Pancreas (tissue), 10 donors: ENCODE data around the gene SLC6A13. TPM values are rescaled to one million over a fixed set of nuclear protein-coding genes. Genes with fewer than 3 reads are reported as not detected.

ENCODE experiments used
- ATAC-seq, 4 donors: fragments of 200-7000 bp; cut with Tn5 transposase; one replicate each; pipeline versions ENCODE4 v1.8.0 to v1.9.1; 2020; ENCODE audit warnings: mild to moderate bottlenecking in 4 of 4, moderate library complexity in 4 of 4
- DNase-seq, 6 donors: peaks; one replicate each; pipeline ENCODE4 v3.0.0-alpha.2; 2020
- FAIRE-seq: peaks from 2 replicates; lab custom pipeline; 2012; peaks lifted over from hg19 to GRCh38; lab: Jason Lieb, UNC
- H3K27ac ChIP-seq, 4 donors: fragments of 200-600 bp; sonication (generic); 1 replicate in 3 of 4; 2 replicates in 1 of 4; pipeline versions ENCODE4 v1.5.0 to v1.8.0; 2020
- H3K27me3 ChIP-seq, 4 donors: fragments of 200-600 bp; one replicate each; pipeline ENCODE4 v1.8.0; 2021
- H3K36me3 ChIP-seq, 3 donors: fragments of 200-600 bp; sonication (generic) in 1 of 3; one replicate each; pipeline versions ENCODE4 v1.5.0 to v1.8.0; 2020 to 2021
- H3K4me1 ChIP-seq, 3 donors: fragments of 200-600 bp; one replicate each; pipeline ENCODE4 v1.8.0; 2021
- H3K4me3 ChIP-seq, 4 donors: fragments of 200-600 bp; sonication (generic) in 2 of 4; one replicate each; pipeline versions ENCODE4 v1.5.0 to v1.8.0; 2020 to 2021
- H3K9me3 ChIP-seq, 4 donors: fragments of 200-600 bp; one replicate each; pipeline ENCODE4 v1.8.0; 2021
- WGBS, 2 donors: extraction: QIAGEN DNeasy Blood & Tissue Kit; methylation state at CpG; one replicate each; pipeline ENCODE4 v1.1.7; 2013; 5-methylcytosine and 5-hydroxymethylcytosine counted together
- intact Hi-C, 3 donors: fragments of 100-400 bp; cut with DNase I; formaldehyde crosslinking; loops; one replicate each; pipeline versions ENCODE4 v1.11.1 to v1.14.2; 2022
- polyA plus RNA-seq, 2 donors: library from polyadenylated mRNA; stranded (reverse); fragments of 200-250 nt; gene quantifications; one replicate each; pipeline ENCODE4 v1.2.3, GENCODE V29; 2013
- total RNA-seq, 6 donors: library from RNA; stranded (reverse); fragmentation: NEBNext Ultra II Directional in 4 of 6; extraction: Animal tissue kit (Norgen Biotek cat#: 25700) in 4 of 6; gene quantifications; one replicate each; pipeline versions ENCODE4 v1.2.1 to v1.2.4, GENCODE V29; 2021 to 2023
- TF ChIP-seq, protein P1 (sequence below), 4 donors: fragments of 200-600 bp; sonication (generic) in 3 of 4; IDR thresholded peaks; one replicate each; pipeline versions ENCODE4 v1.5.0 to v1.8.0; 2021; ENCODE audit warnings: antibody characterized with exemption in 4 of 4
- donor health status: healthy with polysubstance abuse.
- donor health status: DM: no; HTN: no; CAD: no; lungs with moderate emphysema.
- donor health status: DM: no; HTN: no; CAD: no.
- donor health status: control.
- donor health status: control.
- donor health status: Bipolar disorder and iron deficiency.
- donor health status: DM: yes; HTN: yes; CAD: no.
- donor health status: DM: no; HTN: no; CAD: no.
- donor health status: DM: no; HTN: no; CAD: no.
- donor health status: DM: yes; HTN: yes; CAD: no.

Gene SLC6A13
- total and polyA plus RNA-seq, 8 donors: 0.23 to 0.35 (median 0.29) TPM; not detected in 4

DNA sequence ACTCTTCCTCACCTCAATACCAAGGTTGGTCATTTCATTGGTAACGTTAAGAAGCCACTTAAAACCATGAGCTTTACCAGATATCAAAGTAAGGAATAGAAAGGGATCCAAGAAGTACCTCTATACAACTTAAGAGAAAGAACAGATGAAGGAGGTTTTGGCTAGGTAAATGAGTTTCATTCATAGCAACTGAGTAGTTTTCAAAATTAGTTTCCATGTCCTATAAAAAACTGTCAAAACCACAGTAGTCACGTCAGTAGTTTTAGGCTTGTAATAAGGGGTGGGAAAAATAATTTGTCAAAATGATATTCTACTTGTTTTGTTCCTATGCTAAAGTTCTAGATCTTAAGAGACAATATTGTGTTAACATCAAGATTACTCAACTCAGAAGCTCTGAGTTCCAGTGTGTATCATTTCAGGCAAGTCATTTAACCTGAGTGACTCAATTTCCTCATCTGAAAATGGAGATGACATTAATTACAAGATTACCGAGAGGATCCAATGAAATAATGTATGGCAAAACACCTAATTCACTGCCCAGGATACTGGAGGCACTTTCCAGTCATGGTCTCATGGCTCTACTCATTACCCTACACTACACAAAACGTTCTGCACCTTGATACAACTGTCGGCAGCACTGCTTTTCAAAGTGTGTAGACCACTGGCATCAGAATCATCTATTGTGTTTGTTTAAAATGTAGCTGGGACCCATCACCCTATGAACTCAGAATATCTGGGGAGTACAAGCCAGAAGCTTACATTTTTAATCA lies 24.1 kb upstream of the SLC6A13 start:
- H3K4me1 ChIP-seq: peaks cover 0 to 12% (median 9%) of the 10 kb centered on the region in 3 donors
- H3K27me3 ChIP-seq: no peaks in the 10 kb centered on the region
- DNase-seq (no peak), ATAC-seq (no peak), FAIRE-seq (no peak)
- intact Hi-C loops: no loop called here
- H3K27ac ChIP-seq: no peak overlapping the region
- TF ChIP-seq, protein P1, sequence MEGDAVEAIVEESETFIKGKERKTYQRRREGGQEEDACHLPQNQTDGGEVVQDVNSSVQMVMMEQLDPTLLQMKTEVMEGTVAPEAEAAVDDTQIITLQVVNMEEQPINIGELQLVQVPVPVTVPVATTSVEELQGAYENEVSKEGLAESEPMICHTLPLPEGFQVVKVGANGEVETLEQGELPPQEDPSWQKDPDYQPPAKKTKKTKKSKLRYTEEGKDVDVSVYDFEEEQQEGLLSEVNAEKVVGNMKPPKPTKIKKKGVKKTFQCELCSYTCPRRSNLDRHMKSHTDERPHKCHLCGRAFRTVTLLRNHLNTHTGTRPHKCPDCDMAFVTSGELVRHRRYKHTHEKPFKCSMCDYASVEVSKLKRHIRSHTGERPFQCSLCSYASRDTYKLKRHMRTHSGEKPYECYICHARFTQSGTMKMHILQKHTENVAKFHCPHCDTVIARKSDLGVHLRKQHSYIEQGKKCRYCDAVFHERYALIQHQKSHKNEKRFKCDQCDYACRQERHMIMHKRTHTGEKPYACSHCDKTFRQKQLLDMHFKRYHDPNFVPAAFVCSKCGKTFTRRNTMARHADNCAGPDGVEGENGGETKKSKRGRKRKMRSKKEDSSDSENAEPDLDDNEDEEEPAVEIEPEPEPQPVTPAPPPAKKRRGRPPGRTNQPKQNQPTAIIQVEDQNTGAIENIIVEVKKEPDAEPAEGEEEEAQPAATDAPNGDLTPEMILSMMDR (IDR thresholded peaks at IDR 0.05): no peak
- 94 to 97% methylated on average over 5 of the region's 5 CpGs for WGBS, 2 donors
- peaks cover 0 to 7% (median 2%) of the 10 kb centered on the region in 3 donors for H3K36me3 ChIP-seq
- no peak overlapping the region for H3K4me3 ChIP-seq
- H3K9me3 ChIP-seq: no peaks in the 10 kb centered on the region

DNA sequence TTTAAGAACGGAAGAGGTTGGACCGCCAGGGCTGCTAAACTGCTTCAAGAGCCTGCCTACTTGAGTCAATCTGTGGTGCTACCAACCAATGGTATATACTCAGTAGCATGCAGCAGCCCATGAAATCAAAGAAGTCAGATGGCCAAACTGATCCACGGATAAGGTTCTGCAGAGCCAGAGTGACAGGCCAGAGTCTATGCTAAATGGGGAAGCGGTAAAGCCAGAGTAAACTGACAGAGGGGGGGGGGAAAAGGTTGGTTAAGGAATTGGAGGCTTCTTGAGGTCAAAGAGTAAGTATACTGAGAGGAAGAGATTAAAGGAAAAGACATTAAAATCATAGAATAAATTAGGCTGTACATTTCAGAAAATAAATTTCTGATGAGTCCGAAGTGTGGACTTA lies 15.4 kb upstream of the SLC6A13 start:
- FAIRE-seq: no peak
- intact Hi-C loops: no loop called here
- no peak for DNase-seq
- Histone ChIP-seq H3K36me3 (no peaks in the 10 kb centered on the region), H3K27ac (no peak overlapping the region), H3K27me3 (no peaks in the 10 kb centered on the region), H3K4me3 (no peak overlapping the region), H3K4me1 (no peaks in the 10 kb centered on the region), H3K9me3 (no peaks in the 10 kb centered on the region)
- no peak for ATAC-seq
- 96% methylated on average over 5 of the region's 5 CpGs for WGBS, 2 donors
- TF ChIP-seq, protein P1 (IDR thresholded peaks at IDR 0.05): no peak

DNA sequence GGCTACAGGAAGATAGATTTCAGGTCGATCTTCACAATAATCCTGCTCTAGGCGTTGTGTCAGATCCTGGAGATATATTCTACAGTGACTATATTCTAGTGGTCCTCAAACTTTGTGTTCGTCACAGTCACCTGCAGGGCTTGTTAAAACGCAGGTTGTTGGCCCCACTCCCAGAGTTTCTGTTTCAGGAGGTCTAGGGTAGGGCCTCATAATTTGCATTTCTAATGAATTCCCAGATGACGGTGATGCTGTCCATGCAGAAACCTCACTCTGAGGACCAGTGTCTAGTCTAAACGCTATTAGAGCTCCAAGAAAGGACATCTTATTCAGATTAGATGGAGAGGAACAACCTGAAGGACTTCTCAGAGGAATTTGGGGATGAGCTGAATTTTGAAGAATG lies 13.2 kb upstream of the SLC6A13 start:
- DNase-seq: no peak

DNA sequence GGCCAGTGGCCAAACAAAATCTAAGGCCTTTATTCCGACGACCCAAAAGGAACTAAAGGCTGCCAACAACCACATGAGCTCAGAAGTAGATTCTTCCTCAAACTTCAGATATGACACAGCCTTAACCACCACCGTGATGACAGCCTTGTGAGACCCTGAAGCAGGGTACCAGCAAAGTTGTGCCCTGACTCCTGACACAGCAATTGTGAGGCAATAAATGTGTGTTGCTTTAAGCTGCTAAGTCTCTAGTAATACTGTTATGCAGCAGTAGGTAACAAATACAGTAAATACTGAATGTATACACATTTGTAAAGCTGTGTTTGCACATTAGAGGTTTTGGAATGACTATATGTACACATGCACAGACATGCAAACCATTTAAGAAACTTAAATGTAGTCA lies 10.7 kb upstream of the SLC6A13 start:
- Histone ChIP-seq H3K27ac (no peak overlapping the region), H3K4me3 (no peak overlapping the region), H3K36me3 (no peaks in the 10 kb centered on the region), H3K4me1 (no peaks in the 10 kb centered on the region), H3K27me3 (no peaks in the 10 kb centered on the region), H3K9me3 (no peaks in the 10 kb centered on the region)
- intact Hi-C loops: no loop called here
- ATAC-seq (no peak), DNase-seq (no peak), FAIRE-seq (no peak)
- 59 to 68% methylated on average over 3 of the region's 3 CpGs for WGBS, 2 donors
- TF ChIP-seq, protein P1 (IDR thresholded peaks at IDR 0.05): no peak

More for the DNA sequence above, 13.2 kb upstream of the SLC6A13 start:
- 84 to 88% methylated on average over 6 of the region's 6 CpGs for WGBS, 2 donors
- intact Hi-C loops: no loop called here
- Histone ChIP-seq H3K4me3 (no peak overlapping the region), H3K36me3 (no peaks in the 10 kb centered on the region), H3K27ac (no peak overlapping the region), H3K27me3 (no peaks in the 10 kb centered on the region), H3K9me3 (no peaks in the 10 kb centered on the region), H3K4me1 (no peaks in the 10 kb centered on the region)
- TF ChIP-seq, protein P1 (IDR thresholded peaks at IDR 0.05): no peak
- ATAC-seq: no peak
- no peak for FAIRE-seq

DNA sequence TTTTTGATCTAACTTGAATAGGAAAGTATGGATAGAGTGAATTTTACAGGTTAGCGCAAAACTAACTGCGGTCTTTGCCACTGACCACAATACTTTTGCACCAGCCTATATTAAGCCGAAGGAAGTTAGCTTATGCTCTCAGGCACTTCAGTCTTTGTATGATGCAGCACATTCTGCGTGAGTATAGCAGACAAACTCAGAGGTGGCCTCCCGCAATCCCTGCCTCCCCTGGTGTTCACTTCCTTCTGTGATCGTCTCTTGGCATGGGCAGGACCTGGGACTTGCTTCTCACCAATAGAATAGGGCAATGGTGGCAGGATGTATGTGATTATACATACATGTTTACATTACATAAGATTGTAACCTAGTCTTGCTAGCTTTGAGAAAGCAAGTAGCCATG lies 10.3 kb upstream of the SLC6A13 start:
- no peak for DNase-seq
- no peak for FAIRE-seq
- Histone ChIP-seq H3K4me1 (no peaks in the 10 kb centered on the region), H3K4me3 (no peak overlapping the region), H3K9me3 (no peaks in the 10 kb centered on the region), H3K27me3 (no peaks in the 10 kb centered on the region), H3K36me3 (no peaks in the 10 kb centered on the region), H3K27ac (no peak overlapping the region)
- ATAC-seq: no peak
- WGBS, 2 donors: 94 to 96% methylated on average over 6 of the region's 6 CpGs
- intact Hi-C loops: no loop called here
- TF ChIP-seq, protein P1 (IDR thresholded peaks at IDR 0.05): no peak
